HFFc6 (cell line): ENCODE data around the gene SMS. TPM values are rescaled to one million over a fixed set of nuclear protein-coding genes. Genes with fewer than 3 reads are reported as not detected.

Source experiments
- DNase-seq: peaks from one replicate; pipeline ENCODE4 v3.0.0-alpha.2; 2018
- H3K27ac Mint-ChIP-seq: 2 replicates; pipeline ENCODE4 v1.8.0; 2020; ENCODE audit warnings: mild to moderate bottlenecking, mixed read lengths
- H3K27me3 Mint-ChIP-seq: 2 replicates; pipeline ENCODE4 v1.8.0; 2021; ENCODE audit warnings: mild to moderate bottlenecking, moderate library complexity, mixed read lengths; ENCODE audit not compliant: insufficient read depth
- H3K36me3 Mint-ChIP-seq: 2 replicates; pipeline ENCODE4 v1.8.0; 2021; ENCODE audit warnings: low read depth, mixed read lengths
- H3K4me1 Mint-ChIP-seq: 2 replicates; pipeline ENCODE4 v1.8.0; 2020; ENCODE audit warnings: low read depth, mixed read lengths
- H3K4me3 Mint-ChIP-seq: 2 replicates; pipeline ENCODE4 v1.8.0; 2020; ENCODE audit warnings: mild to moderate bottlenecking, moderate library complexity, mixed read lengths
- H3K9me3 Mint-ChIP-seq: 2 replicates; pipeline ENCODE4 v1.8.0; 2020; ENCODE audit warnings: mild to moderate bottlenecking, mixed read lengths
- total RNA-seq, 6 experiments: library from RNA; stranded (reverse); fragmentation: NEBNext Ultra II Directional; extraction: Animal tissue kit (Norgen Biotek cat#: 25700); gene quantifications; 2 replicates in 1 of 6; 3 replicates in 5 of 6; pipeline ENCODE4 v1.2.3, GENCODE V29; 2021
- TF ChIP-seq, protein P1 (sequence below): fragments of 200-600 bp; sonication (generic); IDR thresholded peaks from 2 replicates; pipeline ENCODE4 v1.5.0; 2021; ENCODE audit warnings: antibody characterized with exemption, mild to moderate bottlenecking

SMS gene
- total RNA-seq, 6 experiments from 2014 or later: 141 to 208 (median 196) TPM

DNA sequence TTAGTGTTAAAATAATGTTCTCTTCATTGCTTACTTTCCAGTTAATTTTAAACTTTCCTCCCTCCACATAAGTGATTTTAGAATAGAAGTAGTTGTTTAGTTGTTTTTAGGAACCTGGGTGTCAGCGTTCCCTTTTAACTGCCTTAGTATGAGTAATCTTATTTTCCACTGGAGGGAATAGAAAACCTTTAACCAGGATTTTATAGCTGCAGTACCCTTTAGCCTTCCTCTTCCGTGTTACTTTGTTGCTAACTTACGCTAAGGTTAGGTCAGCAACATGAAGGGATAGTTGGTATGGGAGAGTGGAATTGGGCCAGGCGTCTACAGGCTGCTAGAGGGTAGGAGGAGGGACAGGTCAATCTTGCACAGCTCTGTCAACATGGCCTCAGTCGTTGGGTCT, 31.5 kb downstream of the SMS start:
- peaks cover 18% of the 10 kb centered on the region; the same call in 1 of the 2 replicates for H3K36me3 Mint-ChIP-seq
- peak overlapping the region; percentile 36; the same call in 1 of the 2 replicates for H3K4me3 Mint-ChIP-seq
- no peaks in the 10 kb centered on the region for H3K9me3 Mint-ChIP-seq
- no peak for DNase-seq
- TF ChIP-seq, protein P1, sequence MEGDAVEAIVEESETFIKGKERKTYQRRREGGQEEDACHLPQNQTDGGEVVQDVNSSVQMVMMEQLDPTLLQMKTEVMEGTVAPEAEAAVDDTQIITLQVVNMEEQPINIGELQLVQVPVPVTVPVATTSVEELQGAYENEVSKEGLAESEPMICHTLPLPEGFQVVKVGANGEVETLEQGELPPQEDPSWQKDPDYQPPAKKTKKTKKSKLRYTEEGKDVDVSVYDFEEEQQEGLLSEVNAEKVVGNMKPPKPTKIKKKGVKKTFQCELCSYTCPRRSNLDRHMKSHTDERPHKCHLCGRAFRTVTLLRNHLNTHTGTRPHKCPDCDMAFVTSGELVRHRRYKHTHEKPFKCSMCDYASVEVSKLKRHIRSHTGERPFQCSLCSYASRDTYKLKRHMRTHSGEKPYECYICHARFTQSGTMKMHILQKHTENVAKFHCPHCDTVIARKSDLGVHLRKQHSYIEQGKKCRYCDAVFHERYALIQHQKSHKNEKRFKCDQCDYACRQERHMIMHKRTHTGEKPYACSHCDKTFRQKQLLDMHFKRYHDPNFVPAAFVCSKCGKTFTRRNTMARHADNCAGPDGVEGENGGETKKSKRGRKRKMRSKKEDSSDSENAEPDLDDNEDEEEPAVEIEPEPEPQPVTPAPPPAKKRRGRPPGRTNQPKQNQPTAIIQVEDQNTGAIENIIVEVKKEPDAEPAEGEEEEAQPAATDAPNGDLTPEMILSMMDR: no peak
- peaks cover 44% of the 10 kb centered on the region for H3K4me1 Mint-ChIP-seq
- H3K27me3 Mint-ChIP-seq: no peaks in the 10 kb centered on the region
- H3K27ac Mint-ChIP-seq: peak overlapping the region; percentile 90

DNA sequence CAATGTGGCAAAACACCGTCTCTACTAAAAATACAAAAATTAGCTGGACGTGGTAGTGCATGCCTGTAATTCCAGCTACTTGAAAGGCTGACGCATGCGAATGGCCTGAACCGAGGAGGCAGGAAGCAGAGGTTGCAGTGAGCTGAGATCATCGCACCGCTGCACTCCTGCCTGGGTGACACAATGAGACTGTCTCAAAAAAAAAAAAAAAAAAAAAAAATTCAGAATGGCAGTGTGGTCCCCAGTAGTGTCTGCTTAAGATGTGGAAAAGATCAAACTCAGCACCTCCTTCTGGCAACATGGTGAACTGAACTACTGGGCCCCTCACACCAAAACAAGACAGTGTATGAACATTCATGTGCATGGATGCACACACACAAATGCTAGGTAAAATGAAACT, 32.2 kb downstream of the SMS start:
- peak overlapping the region; percentile 90 for H3K27ac Mint-ChIP-seq
- H3K4me3 Mint-ChIP-seq: peak overlapping the region; percentile 73
- H3K27me3 Mint-ChIP-seq: no peaks in the 10 kb centered on the region
- peak; percentile 85 for DNase-seq
- TF ChIP-seq, protein P1: peak; percentile 47
- H3K9me3 Mint-ChIP-seq: no peaks in the 10 kb centered on the region
- H3K36me3 Mint-ChIP-seq: peaks cover 18% of the 10 kb centered on the region; the same call in 1 of the 2 replicates
- H3K4me1 Mint-ChIP-seq: peaks cover 44% of the 10 kb centered on the region

DNA sequence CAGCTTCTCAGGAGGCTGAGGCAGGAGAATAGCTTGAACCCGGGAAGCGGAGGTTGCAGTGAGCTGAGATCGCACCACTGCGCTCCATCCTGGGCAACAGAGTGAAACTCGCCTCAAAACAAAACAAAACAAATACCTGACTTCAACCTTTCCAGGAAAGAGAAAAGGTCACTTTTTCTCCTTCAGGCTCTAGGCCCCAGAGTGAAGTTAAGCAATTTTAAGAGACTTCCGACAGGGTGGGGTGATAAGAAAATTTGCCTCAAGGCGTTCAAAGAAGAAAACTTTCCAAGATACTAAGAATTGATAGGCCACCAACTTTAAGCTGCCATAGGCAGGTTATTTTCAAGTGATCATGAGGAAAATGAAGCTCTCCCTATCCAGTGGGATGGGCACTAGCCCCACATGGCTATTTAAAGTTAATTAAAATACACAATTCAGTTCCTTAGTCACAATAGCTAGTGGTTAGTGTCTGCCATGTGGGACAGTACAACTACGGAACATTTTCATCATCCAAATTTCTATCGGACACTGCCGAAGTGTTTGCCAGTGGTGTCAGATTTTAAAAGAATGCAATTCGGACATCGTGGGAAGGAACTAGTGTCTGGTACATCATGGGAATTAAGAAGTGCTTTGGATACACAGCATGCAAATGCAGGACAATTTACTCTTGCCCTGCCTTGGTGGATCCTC, 33.0 kb downstream of the SMS start:
- peaks cover 18% of the 10 kb centered on the region; the same call in 1 of the 2 replicates for H3K36me3 Mint-ChIP-seq
- no peak overlapping the region for H3K4me3 Mint-ChIP-seq
- TF ChIP-seq, protein P1: no peak
- H3K9me3 Mint-ChIP-seq: no peaks in the 10 kb centered on the region
- peak overlapping the region; percentile 69 for H3K27ac Mint-ChIP-seq
- H3K27me3 Mint-ChIP-seq: no peaks in the 10 kb centered on the region
- DNase-seq: no peak
- H3K4me1 Mint-ChIP-seq: peaks cover 44% of the 10 kb centered on the region

DNA sequence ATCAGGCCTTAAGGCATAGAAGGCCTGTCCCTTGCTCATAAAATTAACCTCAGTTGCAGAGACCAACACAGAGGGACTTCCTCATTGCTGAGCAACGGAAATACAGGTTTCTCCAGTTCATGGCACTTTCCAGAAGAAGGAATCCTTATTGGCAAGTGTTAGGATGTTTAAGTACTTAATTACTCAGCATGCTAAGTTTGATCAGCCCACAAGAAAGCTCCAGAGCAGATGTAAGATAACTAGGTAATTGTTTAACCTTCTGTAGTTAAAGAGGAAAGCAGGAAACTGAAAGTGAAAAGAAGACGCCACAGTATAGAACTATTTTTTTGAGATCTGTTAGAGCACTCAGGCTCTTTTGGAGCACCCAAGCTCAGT, 33.5 kb downstream of the SMS start:
- Mint-ChIP-seq H3K4me3 (no peak overlapping the region), H3K27ac (peak overlapping the region; percentile 69; the same call in 1 of the 2 replicates)
- DNase-seq: no peak

DNA sequence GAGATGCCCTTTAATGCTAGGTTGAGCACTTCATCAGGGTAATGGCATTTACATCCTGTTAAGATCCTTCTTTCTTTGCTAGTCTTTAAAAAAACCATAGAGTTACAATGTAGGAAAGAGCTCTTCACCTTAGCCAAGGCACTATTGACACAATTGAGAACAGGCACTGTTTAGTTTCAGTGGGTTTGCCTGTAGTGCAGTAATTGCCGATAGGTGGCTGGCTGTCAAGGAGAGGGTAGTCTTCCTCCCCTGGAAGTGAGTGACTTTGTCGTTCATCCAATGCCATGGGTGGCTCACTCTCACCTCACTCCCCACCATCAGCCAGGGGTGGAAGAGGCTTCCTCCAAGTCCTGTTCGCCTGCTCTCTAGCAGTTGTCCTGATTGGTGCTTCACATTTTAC, 34.7 kb downstream of the SMS start:
- TF ChIP-seq, protein P1: no peak
- Mint-ChIP-seq H3K9me3 (no peaks in the 10 kb centered on the region), H3K36me3 (peaks cover 10% of the 10 kb centered on the region; the same call in 1 of the 2 replicates), H3K27ac (peak overlapping the region; percentile 79), H3K4me1 (peaks cover 44% of the 10 kb centered on the region), H3K4me3 (no peak overlapping the region), H3K27me3 (no peaks in the 10 kb centered on the region)
- DNase-seq: no peak

More for the DNA sequence above, 33.5 kb downstream of the SMS start:
- Mint-ChIP-seq H3K9me3 (no peaks in the 10 kb centered on the region), H3K4me1 (peaks cover 44% of the 10 kb centered on the region), H3K36me3 (peaks cover 17% of the 10 kb centered on the region; the same call in 1 of the 2 replicates), H3K27me3 (no peaks in the 10 kb centered on the region)
- TF ChIP-seq, protein P1: no peak
